HL-60/S4 treated with phorbol 12-myristate 13-acetate at 8.2 ng/mL for 4 days and 3 days (cell line): ENCODE measurements around the gene DNAI2.

Experiments used
- in situ Hi-C: fragments of 300-500 bp; cut with MboI; formaldehyde crosslinking; loops from 2 replicates; pipeline ENCODE4 v1.15.0; 2022; ENCODE audit warnings: low sequenced_read_pairs

The DNAI2 gene

GRCh38 chr17:74358697-74359096 is 84.7 kb downstream of the DNAI2 start:
- in situ Hi-C loops: no loop called here

GRCh38 chr17:74359916-74360315 is 85.9 kb downstream of the DNAI2 start:
- in situ Hi-C loops: no loop called here

DNA sequence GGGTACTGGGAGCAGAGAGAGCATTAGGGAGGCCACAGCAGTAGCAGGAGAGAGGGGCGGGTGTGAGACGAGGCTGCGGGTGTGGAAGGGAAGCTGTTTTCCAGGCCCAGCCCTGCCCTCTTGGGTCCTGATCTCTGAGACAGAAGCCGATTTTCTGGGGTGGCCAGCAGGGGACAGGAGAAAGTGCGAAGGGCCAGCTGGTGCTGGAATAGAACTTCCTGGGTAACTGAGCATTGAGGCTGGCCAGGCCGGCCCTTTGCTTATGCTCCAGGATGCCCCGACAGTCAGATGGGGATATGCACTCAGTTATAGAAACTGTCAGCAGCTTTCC is 86.8 kb downstream of the DNAI2 start:
- in situ Hi-C loops: no loop called here

DNA sequence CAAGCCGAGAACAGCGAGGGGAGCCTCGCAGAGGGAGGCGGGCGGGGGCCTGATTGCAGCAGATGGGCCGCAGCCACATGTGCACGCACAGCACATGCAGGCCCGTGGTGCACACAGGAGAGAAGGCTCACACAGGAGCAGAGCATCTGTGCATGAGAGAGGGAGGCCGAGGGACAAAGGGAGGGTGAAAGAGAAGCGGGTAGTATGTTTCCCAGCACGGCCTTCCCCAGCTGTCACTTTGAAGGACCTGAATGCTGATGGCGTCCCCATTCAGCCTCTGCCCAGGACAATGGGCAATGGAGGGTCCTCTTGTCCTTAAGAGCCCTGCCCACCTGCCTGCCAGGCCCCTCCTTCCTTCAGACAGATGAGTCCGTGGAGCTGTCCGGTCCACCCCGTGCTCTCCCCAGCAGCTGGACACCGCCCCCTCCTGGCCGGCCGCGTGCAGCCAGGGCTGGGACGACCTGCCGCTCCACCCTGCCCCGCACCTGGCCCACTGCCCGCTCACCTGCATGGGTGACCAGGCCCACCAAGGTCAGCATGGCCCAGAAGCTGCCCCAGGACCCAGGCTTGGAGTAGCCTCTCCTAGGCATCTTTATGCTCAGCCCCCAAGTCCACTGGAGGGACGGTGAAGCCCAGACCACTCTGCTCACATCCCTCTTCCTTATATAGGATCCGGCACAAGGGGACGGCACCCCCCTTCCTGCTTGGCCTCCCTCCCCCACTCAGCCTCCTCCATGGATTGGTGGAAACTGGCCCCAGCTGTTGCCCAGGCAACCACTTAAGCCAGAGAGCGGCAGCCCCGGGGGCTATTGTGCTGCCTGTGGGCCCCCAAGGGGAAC is 87.4 kb downstream of the DNAI2 start, which contains the start of gene BTBD17:
TSS of gene BTBD17 (minus strand) at position 639 of the 839 bp plus-strand sequence. CDS start at position 590, 49 bp downstream.
- in situ Hi-C loops: no loop called here

DNA sequence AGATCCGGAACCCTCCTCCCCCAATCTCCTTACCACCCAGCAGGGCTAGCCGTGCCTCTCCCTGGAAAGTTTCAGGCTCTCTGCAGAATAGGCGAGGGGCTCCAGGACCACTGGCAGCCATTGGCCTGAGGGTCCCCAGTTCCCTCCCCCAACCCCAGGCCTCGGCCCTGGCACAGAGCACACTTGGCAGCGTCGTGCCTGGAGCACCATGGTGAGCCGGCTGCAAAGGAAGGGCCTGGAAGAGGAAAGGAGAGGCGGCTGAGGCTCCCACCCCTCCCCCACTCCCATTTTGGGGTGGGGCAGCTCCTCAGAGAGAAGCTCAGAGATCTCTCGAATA is 88.0 kb downstream of the DNAI2 start:
- in situ Hi-C loops: no loop called here

- in situ Hi-C loops: no loop called here
These were observed 88.9 kb downstream of the DNAI2 start for GRCh38 chr17:74362810-74363498.
